ENCODE data around the gene NXPH4.

The NXPH4 gene

GRCh38 chr12:57215065-57215464 lies 1.5 kb upstream of the NXPH4 start:
- Histone ChIP-seq H3K27me3 (ENCODE audit: control insufficient read depth in 5 of 5, insufficient read depth in 4 of 5, low read length in 5 of 5) (peaks cover 7 to 44% (median 34%) of the 10 kb centered on the region in 5 donors), H3K4me1 (ENCODE audit: control insufficient read depth in 5 of 5, insufficient read depth in 5 of 5, low read length in 5 of 5) (peaks cover 0 to 53% (median 39%) of the 10 kb centered on the region in 5 donors), H3K4me3 (ENCODE audit: low read depth in 1 of 5, low read length in 5 of 5) (no peak overlapping the region), H3K9ac (ENCODE audit: low read length in 5 of 5) (no peak overlapping the region), H3K9me3 (ENCODE audit: control insufficient read depth in 5 of 5, low read length in 5 of 5) (no peaks in the 10 kb centered on the region), H3K27ac (ENCODE audit: low read depth, low read length) (no peak overlapping the region), H3K36me3 (ENCODE audit: control insufficient read depth in 5 of 5, insufficient read depth in 5 of 5, low read length in 5 of 5) (peaks cover 0 to 34% (median 28%) of the 10 kb centered on the region in 5 donors)

DNA sequence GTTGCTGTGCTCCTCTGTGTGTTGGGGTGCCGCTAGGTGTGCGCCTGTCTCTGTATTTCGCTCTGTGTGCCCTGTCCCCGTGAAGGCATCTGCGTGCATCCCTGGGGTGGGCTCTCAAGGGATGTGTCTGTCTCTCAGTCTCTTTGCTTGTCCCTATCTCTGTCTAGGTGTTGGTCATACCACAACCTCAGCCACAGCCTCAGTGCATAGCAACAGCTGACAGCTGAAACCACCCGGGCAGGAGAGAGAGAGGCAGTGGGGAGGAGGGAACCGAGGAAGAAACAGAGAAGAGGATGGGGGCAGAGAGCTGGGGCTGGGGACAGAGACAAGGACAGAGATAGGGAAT lies 953 bp upstream of the NXPH4 start:
- H3K4me3 ChIP-seq (ENCODE audit: low read depth in 1 of 5, low read length in 5 of 5): no peak overlapping the region
- peaks cover 0 to 28% (median 22%) of the 10 kb centered on the region in 5 donors for H3K36me3 ChIP-seq (ENCODE audit: control insufficient read depth in 5 of 5, insufficient read depth in 5 of 5, low read length in 5 of 5)
- H3K27me3 ChIP-seq (ENCODE audit: control insufficient read depth in 5 of 5, insufficient read depth in 4 of 5, low read length in 5 of 5): peaks cover 10 to 47% (median 36%) of the 10 kb centered on the region in 5 donors
- peaks cover 0 to 53% (median 39%) of the 10 kb centered on the region in 5 donors for H3K4me1 ChIP-seq (ENCODE audit: control insufficient read depth in 5 of 5, insufficient read depth in 5 of 5, low read length in 5 of 5)
- no peaks in the 10 kb centered on the region for H3K9me3 ChIP-seq (ENCODE audit: control insufficient read depth in 5 of 5, low read length in 5 of 5)
- H3K27ac ChIP-seq (ENCODE audit: low read depth, low read length): no peak overlapping the region
- H3K9ac ChIP-seq (ENCODE audit: low read length in 5 of 5): no peak overlapping the region

- Histone ChIP-seq H3K36me3 (ENCODE audit: control insufficient read depth in 5 of 5, insufficient read depth in 5 of 5, low read length in 5 of 5) (peaks cover 0 to 13% (median 6%) of the 10 kb centered on the region in 5 donors), H3K27ac (ENCODE audit: low read depth, low read length) (no peak overlapping the region), H3K9me3 (ENCODE audit: control insufficient read depth in 5 of 5, low read length in 5 of 5) (no peaks in the 10 kb centered on the region), H3K27me3 (ENCODE audit: control insufficient read depth in 5 of 5, insufficient read depth in 4 of 5, low read length in 5 of 5) (peaks cover 23 to 60% (median 49%) of the 10 kb centered on the region in 5 donors), H3K9ac (ENCODE audit: low read length in 5 of 5) (peak overlapping the region in 1 of 5 donors; percentile 14), H3K4me1 (ENCODE audit: control insufficient read depth in 5 of 5, insufficient read depth in 5 of 5, low read length in 5 of 5) (peaks cover 0 to 53% (median 39%) of the 10 kb centered on the region in 5 donors), H3K4me3 (ENCODE audit: low read depth in 1 of 5, low read length in 5 of 5) (peak overlapping the region in 4 of 5 donors; percentile 32 to 59 (median 48))
Observed at GRCh38 chr12:57216921-57217879, 606 bp downstream of the NXPH4 start.

DNA sequence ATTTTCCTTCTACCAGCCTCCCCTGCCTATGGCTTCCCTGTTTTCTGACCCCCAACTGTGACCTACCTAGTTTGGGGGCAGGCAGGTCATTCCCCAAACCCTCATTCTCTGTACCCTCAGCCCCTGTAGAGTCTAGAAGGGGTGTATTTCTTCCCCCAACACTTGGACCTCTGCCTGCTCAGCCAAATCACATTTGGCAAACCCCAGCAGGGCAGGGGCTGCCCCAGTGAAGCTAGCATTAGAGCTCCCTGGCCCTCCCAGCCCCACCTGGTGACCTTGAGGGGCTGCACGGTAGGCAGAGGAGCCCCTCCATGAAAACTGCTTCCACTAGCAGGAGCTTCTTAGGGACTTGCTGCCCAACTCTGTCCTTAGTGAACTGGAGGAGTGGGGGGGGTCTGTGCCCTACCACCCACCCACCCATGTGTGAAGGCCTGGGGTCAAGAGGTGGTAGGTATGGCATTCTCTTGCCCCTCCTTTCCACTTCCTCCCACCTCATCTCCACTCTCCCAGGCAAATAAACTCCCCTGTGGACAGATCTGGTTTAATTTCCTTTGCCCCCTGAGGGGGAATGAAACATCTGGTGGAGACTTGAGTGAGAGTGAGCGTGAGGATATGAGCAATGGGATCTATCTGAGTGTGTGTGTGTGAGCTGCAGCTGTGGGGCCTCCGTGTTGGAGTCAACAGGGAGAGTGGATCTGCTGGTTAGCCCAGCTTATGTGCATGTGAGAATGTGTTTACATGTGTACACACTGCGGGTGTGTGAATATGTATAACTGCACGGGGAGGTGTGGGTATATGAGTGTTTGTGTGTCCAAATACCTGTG lies 1.6 kb downstream of the NXPH4 start:
- H3K36me3 ChIP-seq (ENCODE audit: control insufficient read depth in 5 of 5, insufficient read depth in 5 of 5, low read length in 5 of 5): peaks cover 0 to 7% (median 2%) of the 10 kb centered on the region in 5 donors
- no peak overlapping the region for H3K4me3 ChIP-seq (ENCODE audit: low read depth in 1 of 5, low read length in 5 of 5)
- no peak overlapping the region for H3K9ac ChIP-seq (ENCODE audit: low read length in 5 of 5)
- no peak overlapping the region for H3K27ac ChIP-seq (ENCODE audit: low read depth, low read length)
- H3K9me3 ChIP-seq (ENCODE audit: control insufficient read depth in 5 of 5, low read length in 5 of 5): no peaks in the 10 kb centered on the region
- peaks cover 0 to 48% (median 36%) of the 10 kb centered on the region in 5 donors for H3K4me1 ChIP-seq (ENCODE audit: control insufficient read depth in 5 of 5, insufficient read depth in 5 of 5, low read length in 5 of 5)
- peaks cover 27 to 70% (median 58%) of the 10 kb centered on the region in 5 donors for H3K27me3 ChIP-seq (ENCODE audit: control insufficient read depth in 5 of 5, insufficient read depth in 4 of 5, low read length in 5 of 5)

DNA sequence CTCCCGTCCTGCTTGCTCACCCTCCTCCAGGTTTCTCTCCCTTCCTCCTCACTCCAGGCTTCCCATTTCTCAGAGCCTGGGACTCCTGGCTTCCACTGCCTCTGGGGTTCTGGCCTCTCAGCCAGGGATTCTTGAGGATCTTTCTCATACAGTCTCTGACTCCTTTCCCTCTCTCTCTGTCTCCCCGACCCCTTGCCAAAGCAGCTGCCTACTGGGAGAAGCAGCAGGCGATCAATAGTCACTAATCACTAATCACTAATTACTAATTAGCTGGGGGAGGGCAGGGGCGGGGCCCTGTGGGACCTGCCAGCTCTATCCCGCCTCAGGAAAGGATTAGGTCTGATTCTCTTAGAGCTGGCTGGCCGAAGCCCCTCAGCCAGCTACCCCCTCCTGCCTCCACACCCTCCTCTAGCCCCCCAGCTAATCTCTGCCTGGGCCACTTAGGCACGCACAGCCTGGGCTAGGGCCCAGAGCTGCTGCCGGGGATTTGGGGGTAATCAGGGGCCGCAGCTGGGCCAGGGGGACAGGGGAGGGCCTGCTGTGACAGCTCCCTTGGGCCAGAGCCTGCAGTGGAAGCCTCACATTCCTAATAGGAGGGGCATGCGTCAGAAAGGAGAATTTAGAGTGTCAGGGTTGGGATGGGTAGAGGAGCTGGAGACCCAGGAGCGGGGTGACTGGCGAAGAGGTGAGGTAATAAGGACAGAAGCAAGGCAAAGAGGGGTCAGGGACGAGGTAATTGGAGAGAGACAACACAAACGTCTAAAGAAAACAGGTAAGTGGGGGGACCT lies 2.8 kb downstream of the NXPH4 start:
- Histone ChIP-seq H3K4me3 (ENCODE audit: low read depth in 1 of 5, low read length in 5 of 5) (no peak overlapping the region), H3K9ac (ENCODE audit: low read length in 5 of 5) (no peak overlapping the region), H3K9me3 (ENCODE audit: control insufficient read depth in 5 of 5, low read length in 5 of 5) (no peaks in the 10 kb centered on the region), H3K36me3 (ENCODE audit: control insufficient read depth in 5 of 5, insufficient read depth in 5 of 5, low read length in 5 of 5) (no peaks in the 10 kb centered on the region), H3K27ac (ENCODE audit: low read depth, low read length) (no peak overlapping the region), H3K4me1 (ENCODE audit: control insufficient read depth in 5 of 5, insufficient read depth in 5 of 5, low read length in 5 of 5) (peaks cover 0 to 44% (median 35%) of the 10 kb centered on the region in 5 donors), H3K27me3 (ENCODE audit: control insufficient read depth in 5 of 5, insufficient read depth in 4 of 5, low read length in 5 of 5) (peaks cover 32 to 75% (median 61%) of the 10 kb centered on the region in 5 donors)

- Histone ChIP-seq H3K27me3 (ENCODE audit: control insufficient read depth in 5 of 5, insufficient read depth in 4 of 5, low read length in 5 of 5) (peaks cover 35 to 81% (median 60%) of the 10 kb centered on the region in 5 donors), H3K36me3 (ENCODE audit: control insufficient read depth in 5 of 5, insufficient read depth in 5 of 5, low read length in 5 of 5) (no peaks in the 10 kb centered on the region), H3K4me3 (ENCODE audit: low read depth in 1 of 5, low read length in 5 of 5) (no peak overlapping the region), H3K27ac (ENCODE audit: low read depth, low read length) (no peak overlapping the region), H3K9me3 (ENCODE audit: control insufficient read depth in 5 of 5, low read length in 5 of 5) (no peaks in the 10 kb centered on the region), H3K4me1 (ENCODE audit: control insufficient read depth in 5 of 5, insufficient read depth in 5 of 5, low read length in 5 of 5) (peaks cover 0 to 50% (median 36%) of the 10 kb centered on the region in 5 donors), H3K9ac (ENCODE audit: low read length in 5 of 5) (no peak overlapping the region)
Observed at GRCh38 chr12:57219993-57220754, 3.6 kb downstream of the NXPH4 start.

- Histone ChIP-seq H3K4me1 (ENCODE audit: control insufficient read depth in 5 of 5, insufficient read depth in 5 of 5, low read length in 5 of 5) (peaks cover 0 to 51% (median 32%) of the 10 kb centered on the region in 5 donors), H3K27me3 (ENCODE audit: control insufficient read depth in 5 of 5, insufficient read depth in 4 of 5, low read length in 5 of 5) (peaks cover 39 to 80% (median 59%) of the 10 kb centered on the region in 5 donors), H3K4me3 (ENCODE audit: low read depth in 1 of 5, low read length in 5 of 5) (no peak overlapping the region), H3K9me3 (ENCODE audit: control insufficient read depth in 5 of 5, low read length in 5 of 5) (no peaks in the 10 kb centered on the region), H3K27ac (ENCODE audit: low read depth, low read length) (no peak overlapping the region), H3K36me3 (ENCODE audit: control insufficient read depth in 5 of 5, insufficient read depth in 5 of 5, low read length in 5 of 5) (no peaks in the 10 kb centered on the region), H3K9ac (ENCODE audit: low read length in 5 of 5) (no peak overlapping the region)
Observed at GRCh38 chr12:57220770-57221168, 4.2 kb downstream of the NXPH4 start.

- H3K4me1 ChIP-seq (ENCODE audit: control insufficient read depth in 5 of 5, insufficient read depth in 5 of 5, low read length in 5 of 5): peaks cover 0 to 46% (median 26%) of the 10 kb centered on the region in 5 donors
- H3K4me3 ChIP-seq (ENCODE audit: low read depth in 1 of 5, low read length in 5 of 5): no peak overlapping the region
- no peak overlapping the region for H3K9ac ChIP-seq (ENCODE audit: low read length in 5 of 5)
- H3K36me3 ChIP-seq (ENCODE audit: control insufficient read depth in 5 of 5, insufficient read depth in 5 of 5, low read length in 5 of 5): no peaks in the 10 kb centered on the region
- no peak overlapping the region for H3K27ac ChIP-seq (ENCODE audit: low read depth, low read length)
- H3K9me3 ChIP-seq (ENCODE audit: control insufficient read depth in 5 of 5, low read length in 5 of 5): no peaks in the 10 kb centered on the region
- H3K27me3 ChIP-seq (ENCODE audit: control insufficient read depth in 5 of 5, insufficient read depth in 4 of 5, low read length in 5 of 5): peaks cover 42 to 79% (median 63%) of the 10 kb centered on the region in 5 donors
Observed at GRCh38 chr12:57221169-57221917, 4.7 kb downstream of the NXPH4 start.
